ENCODE data around the gene GUF1. TPM values are rescaled to one million over a fixed set of nuclear protein-coding genes. Genes with fewer than 3 reads are reported as not detected.
"Not testable (repeated sequence)": the region's sequence is repeated elsewhere in the genome, so short reads cannot be mapped to it uniquely, and the experiment has no call there.

Gene GUF1
- total RNA-seq, 1 donor from 2014 or later: 23.3 TPM

DNA sequence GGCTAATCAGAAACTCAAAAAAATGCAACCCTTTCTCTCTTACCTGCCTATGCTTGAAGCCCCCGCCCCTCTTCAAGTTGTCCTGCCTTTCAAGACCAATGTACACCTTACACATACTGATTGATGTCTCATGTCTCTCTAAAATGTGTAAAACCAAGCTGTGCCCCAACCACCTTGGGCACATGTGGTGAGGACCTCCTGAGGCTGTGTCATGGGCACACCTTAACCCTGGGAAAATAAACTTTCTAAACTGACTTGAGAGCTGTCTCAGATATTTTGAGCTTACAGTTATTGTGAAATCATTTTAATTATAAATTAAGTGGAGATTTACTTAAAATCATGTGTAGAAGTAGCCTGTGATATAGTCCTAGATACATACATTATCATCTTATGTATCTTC is 22.2 kb downstream of the GUF1 start:
- intact Hi-C loops (cut with micrococcal nuclease): loop anchor here (2.0 kb wide), 1 partner anchor 24 kb away; no protein-coding TSS in a partner anchor

DNA sequence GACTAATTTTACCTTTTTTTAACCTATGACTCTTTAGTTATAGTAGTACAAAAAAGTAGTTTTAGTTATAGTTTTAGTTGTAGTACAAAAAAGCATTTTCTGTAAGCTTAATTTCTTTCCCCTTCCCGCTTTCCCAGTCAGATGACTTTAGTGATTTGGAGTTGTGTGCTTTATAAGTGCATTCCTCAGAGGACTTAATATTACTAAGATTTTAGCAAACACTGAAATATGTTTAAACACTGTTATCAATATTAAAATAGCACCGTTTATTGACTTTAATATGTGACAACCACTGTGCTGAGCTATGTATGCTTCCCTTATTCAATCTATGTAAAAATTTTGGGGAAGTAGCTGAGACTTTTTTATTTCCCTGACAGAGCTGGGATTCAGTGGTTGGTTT is 22.8 kb downstream of the GUF1 start:
- intact Hi-C loops (cut with micrococcal nuclease): loop anchor here (2.0 kb wide), 1 partner anchor 24 kb away; no protein-coding TSS in a partner anchor

DNA sequence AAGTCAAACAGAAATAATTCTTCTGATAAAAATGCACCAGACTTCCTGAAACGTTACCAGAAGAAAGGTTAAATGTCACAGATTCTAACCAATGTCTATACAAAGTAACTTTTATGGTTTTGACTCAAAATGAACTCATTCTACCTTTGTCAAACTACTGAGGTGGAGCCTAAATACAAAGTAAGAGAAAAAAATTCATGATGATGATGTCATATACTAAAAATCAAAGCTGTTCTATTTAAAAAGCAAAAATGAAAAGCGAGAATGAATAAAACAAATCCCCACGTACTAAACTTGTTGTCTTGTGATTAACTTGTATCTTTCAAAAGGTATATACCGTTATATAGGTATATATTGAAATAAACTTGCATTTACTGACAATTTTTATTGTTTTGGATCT is 26.5 kb downstream of the GUF1 start:
- intact Hi-C loops (cut with micrococcal nuclease): no loop called here

DNA sequence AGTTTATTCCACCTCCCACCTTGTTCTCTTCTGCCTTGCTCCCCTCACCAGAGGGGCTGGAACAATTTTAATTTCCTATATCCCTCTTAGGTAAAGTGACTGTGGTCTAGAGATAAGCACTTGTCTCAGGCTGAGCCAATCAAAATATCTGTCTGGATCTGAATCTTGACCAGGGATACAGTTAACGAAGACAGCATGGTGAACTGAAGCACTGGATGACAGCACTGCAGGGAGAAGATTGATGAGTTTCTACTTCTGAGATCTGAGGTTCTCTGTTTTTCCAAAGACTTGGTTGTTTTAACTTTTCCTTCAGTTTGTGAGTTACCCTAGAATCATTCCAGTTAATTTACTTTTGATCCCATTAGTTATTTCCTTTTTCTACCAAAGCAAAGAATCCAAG is 34.9 kb downstream of the GUF1 start:
- intact Hi-C loops (cut with micrococcal nuclease): no loop called here

DNA sequence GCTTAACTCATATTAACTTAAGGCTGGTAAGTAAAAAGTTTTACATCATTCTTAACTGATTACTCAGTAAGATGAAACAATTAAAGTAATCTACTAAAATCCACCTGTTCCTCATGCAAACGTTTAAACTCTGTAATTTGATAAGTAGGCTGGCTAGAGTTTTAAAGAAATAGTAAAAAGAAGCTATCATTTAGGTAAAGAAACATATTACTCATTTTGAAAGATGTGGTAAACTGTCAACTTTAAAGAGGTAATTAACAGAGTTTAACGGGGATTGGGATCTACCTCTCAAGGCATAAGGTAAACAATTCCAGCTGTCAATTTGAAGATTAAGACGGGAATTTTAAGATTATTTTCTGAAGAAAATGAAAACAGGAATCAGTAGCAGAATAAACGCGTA is 38.4 kb downstream of the GUF1 start:
- intact Hi-C loops (cut with micrococcal nuclease): no loop called here

DNA sequence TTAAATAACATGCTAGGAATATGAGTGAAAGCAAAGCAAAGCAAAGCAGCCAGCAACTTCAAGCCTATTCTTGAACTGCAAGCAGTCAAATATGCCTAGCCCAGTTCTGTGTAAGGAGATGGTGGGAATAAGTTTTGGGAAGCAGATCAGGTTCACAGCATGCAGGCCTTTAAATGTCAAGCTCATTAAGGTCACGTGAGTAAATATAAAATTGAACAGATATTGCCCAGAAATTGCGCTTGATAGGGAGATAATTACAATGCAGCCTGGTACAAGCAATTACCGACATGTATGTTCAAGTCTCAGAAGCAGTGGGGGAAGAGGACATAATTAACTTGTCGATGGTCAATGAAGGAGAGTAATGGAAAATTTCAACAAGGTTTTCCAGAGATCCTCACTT is 42.2 kb downstream of the GUF1 start:
- intact Hi-C loops (cut with micrococcal nuclease): no loop called here

DNA sequence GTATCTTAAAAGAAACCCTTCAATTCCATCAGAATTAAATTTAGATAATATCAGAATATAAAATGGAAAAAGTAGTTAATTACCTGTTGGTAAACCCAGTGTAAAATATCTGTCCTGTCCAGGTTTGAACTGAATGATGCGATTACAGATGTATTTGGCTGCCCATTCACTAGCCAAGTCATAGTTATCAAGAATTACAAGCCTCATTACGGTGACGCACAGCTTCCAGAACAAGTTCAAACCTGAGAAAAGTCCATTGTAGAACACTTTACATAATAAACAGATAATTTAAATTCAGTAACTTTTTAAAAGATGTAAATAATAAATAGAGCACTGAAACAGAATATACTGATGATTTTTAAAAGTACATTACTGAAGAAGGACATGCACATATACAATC is 43.8 kb downstream of the GUF1 start:
- intact Hi-C loops (cut with micrococcal nuclease): no loop called here

DNA sequence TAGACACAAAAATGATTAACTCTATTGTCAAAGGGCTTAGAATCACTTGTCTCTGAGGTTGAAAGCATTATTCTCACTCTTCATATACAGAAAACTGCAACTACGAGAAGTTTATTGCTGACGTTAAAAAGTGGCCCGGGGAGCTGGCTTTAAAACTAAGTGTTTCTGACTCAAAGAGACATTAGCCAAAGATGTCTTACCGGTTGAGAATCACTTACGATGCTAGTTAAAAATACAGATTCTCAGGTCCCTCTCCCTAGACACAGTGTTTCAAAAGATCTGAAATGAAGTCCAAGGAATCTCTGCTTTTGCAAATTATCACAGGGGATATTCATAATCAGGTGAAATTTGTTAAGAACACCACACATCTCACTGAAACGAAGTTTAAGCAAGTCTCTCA is 46.9 kb downstream of the GUF1 start:
- intact Hi-C loops (cut with micrococcal nuclease): loop anchor here (2.0 kb wide), 1 partner anchor 24 kb away; no protein-coding TSS in a partner anchor

DNA sequence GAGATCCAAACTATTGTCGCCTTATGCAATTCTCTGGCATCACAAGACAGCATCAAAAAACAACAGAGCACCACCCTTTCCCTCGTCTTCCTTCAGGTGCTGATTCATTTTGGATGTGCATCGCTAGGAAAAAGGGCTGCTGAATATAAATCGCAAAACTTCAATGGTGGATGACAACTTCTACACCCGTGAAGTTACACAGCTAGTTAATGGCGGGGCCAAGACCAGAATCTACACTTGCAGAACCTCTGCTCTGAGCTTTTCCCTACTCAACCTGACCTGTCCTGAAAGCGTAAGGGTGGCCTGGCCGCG is 47.5 kb downstream of the GUF1 start:
- intact Hi-C loops (cut with micrococcal nuclease): loop anchor here (1.0 to 2.0 kb wide), 2 partner anchors 25 to 47 kb away; partner anchors contain the start of gene GUF1

DNA sequence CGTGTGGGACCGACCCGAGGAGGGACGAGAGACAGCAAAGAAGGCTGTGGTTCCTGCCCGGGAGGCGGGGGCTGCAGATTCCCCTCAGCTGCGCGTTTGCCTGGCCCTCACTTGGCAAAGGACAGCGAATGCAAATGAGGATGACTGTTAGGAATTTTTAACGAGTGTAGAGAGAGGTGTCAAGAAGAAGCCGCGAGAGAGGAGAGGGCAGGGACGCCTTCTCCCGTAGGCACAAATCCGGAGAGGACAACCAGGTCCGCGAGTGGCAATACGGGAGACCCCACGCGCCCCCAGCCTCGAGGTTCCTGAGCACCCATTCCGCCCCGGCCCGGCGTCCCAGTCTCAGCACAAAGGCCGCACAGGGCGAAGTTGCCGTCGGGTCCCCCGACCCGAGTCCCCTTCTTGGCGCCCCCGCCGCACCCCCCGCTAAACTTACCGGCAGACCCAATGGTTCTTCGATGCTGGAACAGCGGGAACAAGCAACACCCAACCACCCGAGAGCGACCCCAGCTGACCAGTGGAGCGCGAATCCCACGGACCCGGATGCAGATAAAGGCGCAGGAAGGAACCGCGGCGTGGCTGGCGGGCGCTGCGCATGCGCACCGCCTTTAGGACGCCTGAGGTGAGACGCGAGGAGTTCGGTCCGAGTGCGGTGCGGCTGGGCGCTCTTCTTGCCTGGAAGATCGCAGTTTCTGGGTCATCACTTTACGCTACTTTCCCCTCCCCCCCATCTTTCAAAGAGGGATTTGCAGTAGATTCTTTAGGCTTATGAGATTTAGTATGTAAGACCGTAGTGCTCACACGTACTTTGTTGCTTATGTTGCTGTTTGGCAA is 48.0 kb downstream of the GUF1 start, which contains the start of gene GNPDA2:
Gene GNPDA2, minus strand, starts transcription at position 519 of the 834 bp plus-strand sequence. CDS start 4,349 bp downstream, outside the sequence.
- intact Hi-C loops (cut with micrococcal nuclease): loop anchor here (1.0 kb wide), 1 partner anchor 48 kb away; the partner anchor contains the start of gene GUF1

DNA sequence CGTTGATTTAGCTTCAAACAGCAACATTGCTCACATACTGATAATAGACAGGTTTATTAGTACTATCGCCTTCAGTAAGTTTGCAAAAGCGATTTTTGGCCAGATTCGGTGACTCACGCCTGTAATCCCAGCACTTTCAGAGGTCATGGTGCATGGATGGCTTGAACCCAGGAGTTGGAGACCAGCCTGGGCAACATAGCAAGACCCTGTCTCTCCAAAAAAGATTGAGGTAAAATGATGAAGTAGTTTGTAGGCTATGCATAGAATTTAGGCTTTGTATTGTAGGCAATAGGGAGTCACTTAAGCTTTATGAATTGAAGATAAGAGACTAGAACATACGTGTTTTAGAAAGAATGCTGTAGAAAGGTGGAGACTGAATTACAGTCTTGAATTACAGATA is 49.3 kb downstream of the GUF1 start:
- intact Hi-C loops (cut with micrococcal nuclease): no loop called here

DNA sequence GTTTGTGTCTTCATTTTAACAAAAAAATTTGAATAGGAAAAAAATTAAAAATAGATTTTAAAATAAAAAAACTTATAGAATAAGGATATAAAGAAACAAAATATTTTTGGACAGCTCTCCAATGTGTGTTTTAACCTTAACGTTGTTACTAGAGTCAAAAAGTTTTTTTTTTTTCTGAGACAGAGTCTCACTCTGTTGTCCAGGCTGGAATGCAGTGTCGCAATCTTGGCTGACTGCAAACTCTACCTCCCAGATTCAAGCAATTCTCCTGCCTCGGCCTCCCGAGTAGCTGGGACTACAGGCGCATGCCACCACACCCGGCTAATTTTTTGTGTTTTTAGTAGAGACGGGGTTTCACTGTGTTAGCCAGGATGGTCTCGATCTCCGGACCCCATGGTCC is 50.5 kb downstream of the GUF1 start:
- intact Hi-C loops (cut with micrococcal nuclease): not testable (repeated sequence)

DNA sequence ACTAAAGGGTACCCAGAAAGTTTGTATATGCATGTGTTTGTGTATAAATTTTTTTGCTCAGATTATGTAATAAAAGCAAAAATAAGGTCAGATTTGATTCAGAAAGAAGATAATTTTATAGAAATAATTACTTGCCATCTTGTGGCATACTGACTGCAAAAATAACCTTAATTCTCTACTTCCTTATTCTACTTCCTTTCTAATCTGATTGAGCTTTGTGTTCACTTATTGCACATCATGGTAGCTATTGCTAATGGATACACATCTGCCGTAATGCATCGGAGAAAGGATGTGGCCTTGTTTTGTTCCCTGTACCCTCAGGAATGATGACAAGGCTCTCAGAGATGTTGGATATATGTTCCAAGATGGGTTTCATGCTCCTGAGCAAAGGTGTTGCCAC is 58.7 kb downstream of the GUF1 start:
- intact Hi-C loops (cut with micrococcal nuclease): no loop called here

DNA sequence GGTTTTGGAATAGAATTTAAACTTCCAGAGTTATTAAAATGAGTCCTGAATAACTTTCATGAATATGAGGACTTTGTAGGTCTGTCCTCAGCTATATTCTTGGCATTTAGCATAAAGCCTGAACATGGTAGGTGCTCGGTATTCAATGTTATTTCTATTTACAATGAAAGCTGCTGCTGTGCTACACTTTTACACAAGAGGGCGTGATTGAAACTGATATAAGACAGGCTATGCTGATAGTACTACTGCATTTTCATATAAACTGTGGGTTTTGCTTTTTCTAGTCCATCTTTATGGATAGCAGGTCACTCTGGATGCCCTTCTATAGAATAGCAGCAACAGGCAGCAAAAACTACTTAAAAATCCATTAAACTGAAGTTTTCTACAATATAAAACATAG is 60.4 kb downstream of the GUF1 start:
- intact Hi-C loops (cut with micrococcal nuclease): no loop called here

DNA sequence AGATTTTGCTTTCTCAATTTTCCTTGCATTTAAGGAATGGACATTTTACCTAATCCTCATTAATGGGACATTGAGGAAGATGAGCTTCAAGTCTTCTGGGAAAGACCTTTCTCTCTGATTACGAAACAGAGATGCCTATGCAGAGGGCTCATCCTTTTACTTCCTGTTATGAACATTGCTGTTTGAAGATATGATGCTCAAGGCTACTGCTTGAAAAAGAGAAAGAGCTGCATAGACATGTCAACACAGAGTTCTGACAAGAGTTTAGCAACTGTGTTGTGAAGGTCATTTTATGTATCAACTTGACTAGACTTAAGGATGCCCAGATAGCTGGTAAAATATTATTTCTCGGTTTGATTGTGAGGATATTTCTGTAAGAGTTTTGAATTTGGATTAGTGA is 62.0 kb downstream of the GUF1 start:
- intact Hi-C loops (cut with micrococcal nuclease): no loop called here

Other genes with a start within 250 kb of the GUF1 start
- not detected in 2 replicates for gene KCTD8, start 229.6 kb upstream of the GUF1 start, total RNA-seq
- gene YIPF7, start 26.8 kb upstream of the GUF1 start, total RNA-seq: not detected in 2 replicates
- 15.2 TPM in 2 replicates for gene GNPDA2, start 48.1 kb downstream of the GUF1 start, total RNA-seq